HCT116 (cell line): Measurements from ENCODE around the gene FCMR. TPM values are rescaled to one million over a fixed set of nuclear protein-coding genes. Genes with fewer than 3 reads are reported as not detected.

Experiments used
- ATAC-seq: fragments of 200-7000 bp; cut with Tn5 transposase; 2 replicates; pipeline ENCODE4 v1.9.1; 2020; ENCODE audit warnings: mild to moderate bottlenecking, moderate library complexity
- BruUV-seq: library from RNA; stranded (reverse); fragments of 400-500 nt; replicated peaks from 2 replicates; lab custom pipeline; 2021; lab: Mats Ljungman, UMichigan
- CTCF ChIA-PET: fragments of 300-600 bp; sonication (Branson Sonifier 250); formaldehyde crosslinking; loops from one replicate; lab custom pipeline; 2021; ENCODE audit warnings: antibody characterized with exemption; lab: Charles Lee
- POLR2A ChIA-PET: fragments of 300-600, 350-600 bp; sonication (Branson Sonifier 250); formaldehyde crosslinking; loops from one replicate; lab custom pipeline; 2021; ENCODE audit warnings: antibody characterized with exemption; lab: Charles Lee
- RAD21 ChIA-PET, 2 experiments: fragments of 300-600 bp; sonication (Branson Sonifier 250); formaldehyde crosslinking; loops; one replicate each; lab custom pipeline; 2023; ENCODE audit warnings: low total read pairs in 2 of 2; ENCODE audit not compliant: uncharacterized antibody in 2 of 2, unreplicated experiment in 2 of 2, low non-redundant PET in 1 of 2; lab: Charles Lee
- DNase-seq: peaks from one replicate; pipeline ENCODE4 v3.0.0-alpha.2; 2010; ENCODE audit warnings: low read depth, low spot score
- H2AFZ ChIP-seq: fragments of 200-600 bp; shearing (Covaris generic), sonication (generic); 2 replicates; pipeline ENCODE4 v1.6.1; 2017; ENCODE audit warnings: low read depth, mixed run types, mixed read lengths, antibody characterized with exemption, low read length; ENCODE audit not compliant: poor library complexity, severe bottlenecking
- H3K27ac ChIP-seq: 2 replicates; pipeline ENCODE4 v1.5.1; 2012; ENCODE audit warnings: low read depth, low read length
- H3K27me3 ChIP-seq: fragments of 200-600 bp; sonication (generic); 2 replicates; pipeline ENCODE4 v1.6.1; 2016; ENCODE audit warnings: mixed run types, low read length, mixed read lengths; ENCODE audit not compliant: insufficient read depth
- H3K36me3 ChIP-seq, 2 experiments: fragments of 200-500 bp in 1 of 2; fragments of 200-600 bp in 1 of 2; sonication (Bioruptor generic) in 1 of 2; sonication (generic) in 1 of 2; 2 replicates each; pipeline versions ENCODE4 v1.5.1 to v1.6.1; 2014 to 2016; ENCODE audit warnings: low read length in 2 of 2, inconsistent platforms in 1 of 2, mixed read lengths in 1 of 2, mixed run types in 1 of 2; ENCODE audit not compliant: insufficient read depth in 2 of 2, control insufficient read depth in 1 of 2
- H3K4me1 ChIP-seq, 2 experiments: fragments of 200-600 bp in 1 of 2; sonication (generic) in 1 of 2; 2 replicates each; pipeline versions ENCODE4 v1.5.1 to v1.6.1; 2012 to 2017; ENCODE audit warnings: low read length in 2 of 2, inconsistent platforms in 1 of 2, mild to moderate bottlenecking in 1 of 2, mixed read lengths in 1 of 2, mixed run types in 1 of 2, moderate library complexity in 1 of 2; ENCODE audit not compliant: insufficient read depth in 2 of 2, control insufficient read depth in 1 of 2
- H3K4me2 ChIP-seq: fragments of 200-600 bp; sonication (generic); 2 replicates; pipeline ENCODE4 v1.6.1; 2017; ENCODE audit warnings: mixed run types, low read length, mixed read lengths
- H3K4me3 ChIP-seq, 2 experiments: fragments of 200-600 bp in 1 of 2; sonication (generic) in 1 of 2; replicated peaks in 1 of 2; 2 replicates each; pipeline ENCODE4 v1.5.1; 2011 to 2016; ENCODE audit warnings: low read length in 2 of 2, control low read depth in 1 of 2, low read depth in 1 of 2, mild to moderate bottlenecking in 1 of 2, mixed read lengths in 1 of 2, mixed run types in 1 of 2
- H3K79me2 ChIP-seq: fragments of 200-600 bp; sonication (generic); 2 replicates; pipeline ENCODE4 v1.6.1; 2017; ENCODE audit warnings: mild to moderate bottlenecking, mixed run types, low read length, moderate library complexity, mixed read lengths; ENCODE audit not compliant: insufficient read depth
- H3K9ac ChIP-seq: fragments of 200-600 bp; sonication (generic); 2 replicates; pipeline ENCODE4 v1.6.1; 2016; ENCODE audit warnings: low read length, mixed read lengths
- H3K9me2 ChIP-seq: fragments of 200-600 bp; sonication (generic), shearing (Covaris generic); 2 replicates; pipeline ENCODE4 v1.6.1; 2017; ENCODE audit warnings: mixed run types, mild to moderate bottlenecking, moderate library complexity; ENCODE audit not compliant: insufficient read depth
- H3K9me3 ChIP-seq, 2 experiments: fragments of 200-500 bp in 1 of 2; fragments of 200-600 bp in 1 of 2; sonication (Bioruptor generic) in 1 of 2; sonication (generic) in 1 of 2; 2 replicates each; pipeline ENCODE4 v1.6.1; 2014 to 2017; ENCODE audit warnings: low read length in 2 of 2, mixed read lengths in 2 of 2, inconsistent platforms in 1 of 2, low read depth in 1 of 2, mild to moderate bottlenecking in 1 of 2, mixed run types in 1 of 2, moderate library complexity in 1 of 2; ENCODE audit not compliant: control insufficient read depth in 1 of 2, insufficient read depth in 1 of 2
- H4K20me1 ChIP-seq: fragments of 200-600 bp; sonication (generic), shearing (Covaris generic); 2 replicates; pipeline ENCODE4 v1.6.1; 2017; ENCODE audit warnings: mixed run types, mild to moderate bottlenecking, moderate library complexity; ENCODE audit not compliant: insufficient read depth
- ATF3 ChIP-seq: IDR thresholded peaks from 2 replicates; pipeline ENCODE4 v1.6.1; 2012
- CBX3 ChIP-seq: IDR thresholded peaks from 2 replicates; pipeline ENCODE4 v1.6.1; 2012; ENCODE audit warnings: low read depth
- EGR1 ChIP-seq: IDR thresholded peaks from 2 replicates; pipeline ENCODE4 v1.6.1; 2012; ENCODE audit warnings: low read depth
- ELF1 ChIP-seq: IDR thresholded peaks from 2 replicates; pipeline ENCODE4 v1.6.1; 2012; ENCODE audit warnings: low read depth, borderline replicate concordance
- JUND ChIP-seq: IDR thresholded peaks from 2 replicates; pipeline ENCODE4 v1.6.1; 2012
- POLR2A ChIP-seq: IDR thresholded peaks from 2 replicates; pipeline ENCODE4 v1.7.0; 2011; ENCODE audit warnings: borderline replicate concordance; ENCODE audit not compliant: insufficient read depth, insufficient read length; ENCODE audit errors: extremely low read depth
- POLR2AphosphoS5 ChIP-seq: IDR thresholded peaks from 2 replicates; pipeline ENCODE4 v1.6.1; 2011; ENCODE audit warnings: mild to moderate bottlenecking, low read depth, low read length, moderate library complexity
- REST ChIP-seq: IDR thresholded peaks from 2 replicates; pipeline ENCODE4 v1.6.1; 2012; ENCODE audit warnings: low read depth
- SIN3A ChIP-seq: IDR thresholded peaks from 2 replicates; pipeline ENCODE4 v1.6.1; 2012; ENCODE audit warnings: low read depth
- SP1 ChIP-seq: IDR thresholded peaks from 2 replicates; pipeline ENCODE4 v1.6.1; 2012; ENCODE audit warnings: low read depth
- TCF7L2 ChIP-seq: IDR thresholded peaks from 2 replicates; pipeline ENCODE4 v1.7.0; 2011; ENCODE audit warnings: borderline replicate concordance, inconsistent platforms; ENCODE audit not compliant: insufficient read depth, insufficient read length; ENCODE audit errors: extremely low read depth
- YY1 ChIP-seq: IDR thresholded peaks from 2 replicates; pipeline ENCODE4 v1.6.1; 2011; ENCODE audit warnings: low read length, low read depth, moderate library complexity, mild to moderate bottlenecking; ENCODE audit not compliant: insufficient replicate concordance; ENCODE audit errors: extremely low read depth
- ZFX ChIP-seq: fragments of 450-650 bp; IDR thresholded peaks from 2 replicates; pipeline ENCODE4 v1.6.1; 2017
- intact Hi-C: fragments of 100-400 bp; cut with micrococcal nuclease; formaldehyde crosslinking; loops from 2 replicates; pipeline ENCODE4 v1.10.0; 2022
- total RNA-seq: library from RNA; stranded (reverse); gene quantifications from one replicate; pipeline ENCODE4 v1.2.1, GENCODE V29; 2021; ENCODE audit not compliant: unreplicated experiment
- TF ChIP-seq, protein P1 (sequence below): IDR thresholded peaks from 2 replicates; pipeline ENCODE4 v1.6.1; 2011; ENCODE audit warnings: mild to moderate bottlenecking, low read length, moderate library complexity; ENCODE audit not compliant: insufficient replicate concordance; ENCODE audit errors: extremely low read depth

FCMR gene
- total RNA-seq, 1 experiment from 2014 or later = 0.61 TPM

GRCh38 chr1:206967096-206967849, 45.5 kb upstream of the FCMR start:
- intact Hi-C loops = no loop called here
- DNase-seq (no peak), ATAC-seq (no peak)
- Histone ChIP-seq H3K4me3 (no peak overlapping the region), H3K4me2 (no peak overlapping the region), H3K9me2 (no peaks in the 10 kb centered on the region), H3K27ac (no peak overlapping the region), H3K27me3 (peaks cover 11% of the 10 kb centered on the region; the same call in 1 of the 2 replicates), H3K4me1 (no peaks in the 10 kb centered on the region), H3K9me3 (no peaks in the 10 kb centered on the region), H3K36me3 (no peaks in the 10 kb centered on the region), H4K20me1 (no peaks in the 10 kb centered on the region), H3K79me2 (no peaks in the 10 kb centered on the region), H2AFZ (no peak overlapping the region), H3K9ac (no peak overlapping the region)
- no TSS peak for BruUV-seq
- TF ChIP-seq ELF1 = no peak
- TF ChIP-seq, protein P1, sequence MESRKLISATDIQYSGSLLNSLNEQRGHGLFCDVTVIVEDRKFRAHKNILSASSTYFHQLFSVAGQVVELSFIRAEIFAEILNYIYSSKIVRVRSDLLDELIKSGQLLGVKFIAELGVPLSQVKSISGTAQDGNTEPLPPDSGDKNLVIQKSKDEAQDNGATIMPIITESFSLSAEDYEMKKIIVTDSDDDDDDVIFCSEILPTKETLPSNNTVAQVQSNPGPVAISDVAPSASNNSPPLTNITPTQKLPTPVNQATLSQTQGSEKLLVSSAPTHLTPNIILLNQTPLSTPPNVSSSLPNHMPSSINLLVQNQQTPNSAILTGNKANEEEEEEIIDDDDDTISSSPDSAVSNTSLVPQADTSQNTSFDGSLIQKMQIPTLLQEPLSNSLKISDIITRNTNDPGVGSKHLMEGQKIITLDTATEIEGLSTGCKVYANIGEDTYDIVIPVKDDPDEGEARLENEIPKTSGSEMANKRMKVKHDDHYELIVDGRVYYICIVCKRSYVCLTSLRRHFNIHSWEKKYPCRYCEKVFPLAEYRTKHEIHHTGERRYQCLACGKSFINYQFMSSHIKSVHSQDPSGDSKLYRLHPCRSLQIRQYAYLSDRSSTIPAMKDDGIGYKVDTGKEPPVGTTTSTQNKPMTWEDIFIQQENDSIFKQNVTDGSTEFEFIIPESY = no peak
- TF ChIP-seq POLR2A = no peak
- TF ChIP-seq SIN3A = no peak
- TF ChIP-seq CBX3 = no peak
- TF ChIP-seq SP1 = no peak
- TF ChIP-seq JUND = no peak
- TF ChIP-seq YY1 = no peak
- TF ChIP-seq ATF3 = no peak
- no peak for TF ChIP-seq POLR2AphosphoS5
- no peak for TF ChIP-seq EGR1
- TF ChIP-seq ZFX = no peak
- TF ChIP-seq REST = no peak
- no peak for TF ChIP-seq TCF7L2
- ChIA-PET RAD21 (no interaction called here), CTCF (no interaction called here), POLR2A (no interaction called here)
